NCI-H128 (cell line): ENCODE results near the gene COG5.
A peak's percentile ranks its signal among the peaks of the same experiment; 100 is the strongest.

Source experiments
- DNase-seq: peaks from one replicate; lab custom pipeline; 2025; ENCODE audit not compliant: unreplicated experiment; lab: John Stamatoyannopoulos, UW

Gene COG5

DNA sequence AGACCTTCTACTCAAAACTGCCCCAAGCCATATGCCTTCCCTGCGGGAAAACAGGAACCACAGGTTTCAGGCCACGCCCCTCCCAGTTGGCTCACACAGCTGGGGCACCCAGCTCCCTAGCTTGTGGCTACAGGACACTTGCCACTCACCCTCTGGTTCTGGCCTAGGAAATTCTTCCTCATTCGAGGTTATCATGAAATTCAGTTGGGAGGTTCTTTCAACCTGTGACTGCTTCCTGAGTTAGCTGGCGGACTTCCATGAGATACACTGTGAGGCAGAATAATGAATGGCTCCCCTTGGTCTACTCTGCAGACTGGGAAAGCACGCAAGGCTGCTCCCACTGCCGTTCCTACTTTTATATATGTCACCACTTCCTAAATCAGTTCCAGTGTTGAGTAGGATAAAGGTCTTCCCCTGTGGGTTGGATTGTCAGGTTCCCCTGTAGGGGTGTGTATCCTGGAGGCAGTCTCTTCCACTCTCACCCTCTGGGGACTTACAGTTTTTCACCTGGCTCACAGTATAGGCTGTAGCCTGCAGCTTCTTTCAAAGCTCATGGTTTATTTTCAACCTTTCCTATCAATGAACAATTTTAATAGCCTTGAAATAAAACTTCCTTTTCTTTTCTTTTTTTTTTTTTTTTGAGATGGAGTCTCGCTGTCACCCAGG, 56.9 kb downstream of the COG5 start:
- no peak for DNase-seq

- peak; percentile 15 for DNase-seq
These were observed 57.6 kb downstream of the COG5 start for GRCh38 chr7:107505997-107506673.

DNA sequence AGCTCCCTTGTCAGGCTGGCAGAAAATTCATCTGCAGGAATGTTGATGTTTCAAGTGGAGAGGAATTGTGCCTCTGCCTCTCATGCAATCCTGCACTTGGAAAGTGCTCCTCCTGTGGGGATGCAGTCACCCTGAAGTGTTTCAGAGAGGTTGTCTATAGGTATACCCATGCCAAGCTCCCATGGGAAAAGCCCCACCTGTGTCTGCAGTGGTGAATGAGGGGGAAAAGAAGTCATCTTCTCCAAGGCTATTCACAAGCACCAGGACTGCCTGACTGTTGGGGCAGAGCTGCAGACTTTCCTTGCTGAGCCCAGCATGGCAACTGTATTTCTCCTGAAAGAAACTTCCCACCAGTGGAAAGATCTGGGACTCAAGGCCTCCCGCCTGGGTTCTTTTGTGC, 58.4 kb downstream of the COG5 start:
- no peak for DNase-seq

- no peak for DNase-seq
These were observed 60.0 kb downstream of the COG5 start for GRCh38 chr7:107503687-107504086.

GRCh38 chr7:107502797-107503196, 60.9 kb downstream of the COG5 start:
- no peak for DNase-seq

DNA sequence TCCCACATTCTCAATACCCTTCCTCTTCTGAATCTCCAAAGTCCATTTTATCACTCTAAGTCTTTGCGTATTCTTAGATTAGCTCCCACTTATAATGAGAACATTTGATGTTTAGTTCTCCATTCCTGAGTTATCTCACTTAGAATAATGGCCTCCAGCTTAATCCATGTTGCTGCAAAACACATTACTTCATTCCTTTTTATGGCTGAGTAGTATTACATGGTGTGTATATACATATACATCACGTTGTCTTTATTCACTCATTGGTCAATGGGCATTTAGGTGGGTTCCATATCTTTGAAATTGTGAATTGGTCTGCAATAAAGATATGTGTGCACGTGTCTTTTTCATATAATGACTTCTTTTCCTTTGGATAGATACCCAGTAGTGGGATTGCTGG, 61.6 kb downstream of the COG5 start:
- no peak for DNase-seq

DNA sequence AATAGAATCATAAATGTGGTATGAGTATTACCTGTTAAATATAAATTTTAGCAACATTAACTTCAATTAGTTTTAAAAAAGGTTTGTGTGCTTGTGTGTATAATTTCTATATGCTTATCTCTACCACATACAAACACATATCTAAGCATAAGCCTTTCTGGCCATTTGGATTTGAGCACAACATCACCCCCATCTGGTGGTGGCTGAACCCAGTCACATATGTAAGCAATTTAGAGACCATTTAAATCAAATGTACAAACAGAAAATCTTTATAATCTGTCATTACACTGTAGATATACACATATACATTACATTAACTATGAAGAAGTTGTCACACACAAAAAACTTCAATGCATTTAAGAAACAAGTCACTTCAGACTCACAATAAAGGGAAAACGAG, 62.1 kb downstream of the COG5 start:
- DNase-seq, result no peak

- DNase-seq, result no peak
These were observed 64.0 kb downstream of the COG5 start for GRCh38 chr7:107499731-107500130.

DNA sequence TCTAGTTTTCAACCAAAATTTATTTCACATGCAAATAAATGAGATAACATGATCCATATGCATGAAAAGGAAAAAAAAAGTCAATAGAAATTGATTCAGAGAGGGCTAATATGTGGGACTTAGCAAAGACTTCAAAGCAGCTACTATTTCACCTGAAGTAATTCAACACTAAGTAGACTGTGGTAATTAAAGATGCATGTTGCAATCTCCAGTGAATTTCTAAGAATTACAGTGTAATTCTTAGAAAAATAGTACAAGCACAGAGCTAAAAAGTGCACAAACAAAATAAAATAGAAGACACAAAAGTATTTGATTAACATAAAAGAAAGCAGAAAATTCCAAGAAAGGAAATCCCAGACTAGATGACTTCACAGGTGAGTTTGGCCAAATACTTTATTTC, 68.2 kb downstream of the COG5 start:
- no peak for DNase-seq

DNA sequence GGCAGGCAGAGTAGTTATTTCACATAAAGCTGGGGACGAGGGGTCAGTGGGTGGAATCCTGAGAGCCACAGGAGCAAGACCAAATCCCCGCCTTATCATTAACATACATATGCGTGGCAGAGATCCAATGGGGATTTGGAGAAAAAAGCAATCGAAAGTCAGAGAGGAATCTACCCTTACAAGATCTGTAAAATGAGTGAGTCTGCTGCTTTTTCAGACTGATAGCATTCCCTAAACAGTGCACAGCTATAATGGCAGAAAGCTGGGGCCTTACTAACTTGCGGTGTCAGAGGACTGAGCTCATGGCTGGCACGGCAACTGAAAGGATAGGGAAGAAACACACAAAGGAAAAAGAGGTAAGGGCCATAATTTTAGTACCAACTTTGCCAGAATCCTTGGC, 68.8 kb downstream of the COG5 start:
- DNase-seq, result no peak

DNA sequence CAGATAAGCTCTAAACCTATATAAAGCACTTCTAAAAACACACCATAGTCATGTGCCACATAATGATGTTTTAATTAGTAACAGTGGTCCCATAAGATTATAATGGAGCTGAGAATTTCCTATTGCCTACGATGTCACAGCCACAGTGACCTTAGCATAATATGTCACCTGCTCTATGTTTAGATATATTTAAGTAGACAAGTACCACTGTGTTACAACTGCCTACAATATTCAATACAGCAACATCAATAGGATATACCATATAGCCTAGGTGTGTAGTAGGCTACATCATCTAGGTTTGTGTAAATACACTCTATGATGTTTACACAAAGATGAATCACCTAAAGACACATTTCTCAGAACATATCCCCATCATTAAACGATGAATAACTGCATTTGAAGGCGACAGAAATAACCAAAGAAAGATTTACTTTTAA, 69.4 kb downstream of the COG5 start:
- no peak for DNase-seq

- no peak for DNase-seq
These were observed 70.8 kb downstream of the COG5 start for GRCh38 chr7:107492875-107493274.

- DNase-seq, result no peak
These were observed 77.7 kb downstream of the COG5 start for GRCh38 chr7:107486041-107486440.

DNA sequence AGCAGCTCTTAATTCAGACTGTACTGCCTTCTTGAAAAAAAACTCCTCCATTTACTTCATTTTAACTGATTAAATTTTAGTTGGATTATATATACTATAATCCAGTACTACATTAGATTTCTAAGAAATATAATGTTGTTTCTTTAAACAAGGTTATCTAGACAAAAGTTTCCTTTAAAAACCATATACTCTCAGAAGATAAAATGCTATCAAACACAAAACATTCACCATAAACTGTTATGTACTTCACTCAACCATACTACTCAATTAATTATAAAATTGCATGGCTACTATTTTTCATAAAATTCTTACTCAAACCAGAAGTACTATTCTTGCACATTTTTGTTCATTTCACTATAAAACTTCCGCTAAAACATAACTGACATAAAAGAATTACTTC, 81.1 kb downstream of the COG5 start:
- no peak for DNase-seq

- no peak for DNase-seq
These were observed 82.8 kb downstream of the COG5 start for GRCh38 chr7:107480932-107481331.

GRCh38 chr7:107479303-107479702, 84.4 kb downstream of the COG5 start:
- DNase-seq, result no peak

GRCh38 chr7:107474104-107474521, 89.6 kb downstream of the COG5 start:
- DNase-seq, result no peak

- DNase-seq, result no peak
These were observed 91.6 kb downstream of the COG5 start for GRCh38 chr7:107472116-107472515.

DNA sequence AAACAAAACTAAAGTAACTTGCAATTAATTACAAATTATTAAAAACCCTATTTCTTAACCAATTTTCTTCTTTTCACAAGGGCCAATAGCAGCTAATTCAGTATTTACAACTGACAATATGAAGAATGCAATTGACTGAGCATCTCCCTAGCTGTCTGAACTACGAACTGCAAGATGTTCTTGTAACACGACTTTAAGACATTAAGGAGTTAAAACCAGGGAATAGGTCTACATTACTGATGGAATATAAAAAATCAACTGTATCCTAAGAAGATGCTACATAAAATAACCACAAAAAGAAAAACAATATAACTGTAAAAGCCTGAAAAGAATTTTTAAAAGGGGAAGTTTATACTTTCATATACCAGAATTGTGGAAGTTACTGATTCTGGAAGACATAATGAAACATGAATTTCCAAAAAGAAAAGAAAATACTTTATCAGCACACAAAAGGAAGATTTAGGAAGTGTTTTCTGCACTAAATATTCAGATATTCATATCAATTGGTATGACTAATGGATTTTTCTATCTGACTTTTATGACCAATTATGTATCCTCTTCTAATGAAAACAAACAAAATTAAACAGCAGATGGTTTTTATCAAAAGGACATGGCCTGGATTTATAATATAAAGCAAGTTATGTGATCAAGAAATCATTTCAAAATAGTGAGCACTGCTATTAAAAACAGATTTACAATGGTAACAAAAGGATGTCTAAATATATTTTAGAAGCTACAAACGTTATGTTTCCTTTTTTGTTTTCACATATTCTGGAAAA, 92.2 kb downstream of the COG5 start:
- DNase-seq, result no peak

DNA sequence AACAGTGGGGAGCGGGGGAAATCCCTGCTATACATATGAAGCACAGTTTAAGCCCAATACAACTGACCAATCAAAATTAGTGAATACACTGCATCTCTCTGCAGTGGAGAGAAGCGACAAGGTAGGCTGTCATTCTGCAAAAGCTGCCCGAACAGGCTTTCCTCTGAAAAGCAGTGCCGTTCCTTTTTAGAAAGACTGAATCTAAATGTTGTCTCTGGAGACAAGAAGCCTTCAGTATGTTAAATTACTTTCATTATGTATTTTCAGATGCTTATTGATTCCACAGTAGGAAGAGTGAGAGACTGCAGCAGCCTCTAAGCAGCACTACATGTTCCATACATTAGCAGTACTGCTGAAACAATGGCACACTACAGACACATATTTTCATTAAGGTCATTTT, 93.8 kb downstream of the COG5 start, which contains the start of gene GPR22:
GPR22 (plus strand) TSS at position 129 of the 400 bp plus-strand sequence. CDS start 4,004 bp downstream, outside the sequence.
- DNase-seq, result no peak

DNA sequence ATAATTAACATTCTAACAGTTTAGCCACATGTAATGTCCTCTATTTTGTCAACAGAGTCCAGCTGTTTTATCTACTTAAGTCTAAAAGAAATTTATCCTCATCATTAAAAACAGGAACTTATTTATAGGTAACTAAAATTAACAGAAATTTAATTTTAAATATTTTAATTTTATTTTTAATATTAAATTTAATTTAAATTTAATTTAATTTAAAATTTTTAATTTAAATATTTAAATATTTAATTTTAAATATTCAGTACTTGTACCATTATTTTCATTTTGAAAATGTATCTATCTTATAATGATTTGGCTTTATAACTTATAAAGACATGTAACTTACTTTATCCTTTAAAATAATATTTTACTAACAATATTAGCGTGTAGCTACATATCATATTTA, 94.9 kb downstream of the COG5 start:
- no peak for DNase-seq

DNA sequence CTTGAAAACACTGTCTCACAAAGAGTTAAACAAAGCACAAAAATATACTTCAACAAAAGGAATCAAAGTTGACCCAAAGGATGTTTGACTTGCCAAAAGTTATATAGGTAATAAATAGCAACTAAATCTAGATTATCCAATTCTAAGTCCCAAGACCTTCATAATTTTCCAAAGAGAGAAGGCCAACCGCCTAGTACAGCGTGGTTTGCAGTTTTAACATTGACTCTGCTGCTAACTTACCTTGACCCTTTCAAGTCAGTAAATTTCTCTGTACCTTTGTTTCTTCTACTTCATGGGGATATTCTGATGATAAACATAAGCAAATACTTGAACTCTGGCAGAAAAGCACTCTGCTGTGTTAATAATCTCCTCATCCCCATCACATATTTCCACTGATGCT, 95.7 kb downstream of the COG5 start:
- DNase-seq, result no peak
